Neural cell (in vitro differentiated cells): Measurements from ENCODE around the gene SMIM17. TPM values are rescaled to one million over a fixed set of nuclear protein-coding genes. Genes with fewer than 3 reads are reported as not detected.
A peak's percentile ranks its signal among the peaks of the same experiment; 100 is the strongest.

Experiments used
- H2AFZ ChIP-seq: fragments of 200-600, 300-800 bp; sonication (generic), shearing (Covaris generic); 2 replicates; pipeline ENCODE4 v1.6.0; 2014; ENCODE audit warnings: low read depth, mild to moderate bottlenecking, antibody characterized with exemption, low read length, moderate library complexity
- H3F3A ChIP-seq: fragments of 200-600 bp; shearing (Covaris generic); 2 replicates; pipeline ENCODE4 v1.6.1; 2016; ENCODE audit warnings: mild to moderate bottlenecking, moderate library complexity, mixed read lengths, antibody characterized with exemption, low read length; ENCODE audit not compliant: insufficient read depth, poor library complexity, severe bottlenecking
- H3K27ac ChIP-seq: fragments of 200-600, 300-800 bp; sonication (generic), shearing (Covaris generic); 2 replicates; pipeline ENCODE4 v1.5.1; 2014; ENCODE audit warnings: mild to moderate bottlenecking, low read length, moderate library complexity
- H3K27me3 ChIP-seq: fragments of 300-800, 200-600 bp; sonication (generic), shearing (Covaris generic); 2 replicates; pipeline ENCODE4 v1.6.0; 2014; ENCODE audit warnings: mild to moderate bottlenecking, low read depth, low read length, moderate library complexity; ENCODE audit not compliant: insufficient read depth
- H3K36me3 ChIP-seq: fragments of 300-800, 200-600 bp; sonication (generic), shearing (Covaris generic); 2 replicates; pipeline ENCODE4 v1.5.1; 2014; ENCODE audit warnings: mild to moderate bottlenecking, antibody characterized with exemption, low read length, moderate library complexity; ENCODE audit not compliant: insufficient read depth
- H3K4me2 ChIP-seq: fragments of 300-800, 200-600 bp; sonication (generic), shearing (Covaris generic); 2 replicates; pipeline ENCODE4 v1.6.0; 2014; ENCODE audit warnings: mild to moderate bottlenecking, low read length
- H3K4me3 ChIP-seq: fragments of 300-800, 200-600 bp; sonication (generic), shearing (Covaris generic); 2 replicates; pipeline ENCODE4 v1.5.1; 2014; ENCODE audit warnings: mild to moderate bottlenecking, low read length, moderate library complexity
- H3K79me2 ChIP-seq: fragments of 200-600 bp; shearing (Covaris generic); replicated peaks from 2 replicates; pipeline ENCODE4 v1.6.0; 2014; ENCODE audit warnings: mild to moderate bottlenecking, low read length, moderate library complexity; ENCODE audit not compliant: insufficient read depth
- H3K9ac ChIP-seq: fragments of 300-800, 200-600 bp; sonication (generic), shearing (Covaris generic); 2 replicates; pipeline ENCODE4 v1.6.1; 2016; ENCODE audit warnings: mild to moderate bottlenecking, low read length, mixed read lengths
- H3K9me2 ChIP-seq: fragments of 200-600 bp; shearing (Covaris generic); 2 replicates; pipeline ENCODE4 v1.6.1; 2016; ENCODE audit warnings: mild to moderate bottlenecking, low read length, mixed read lengths; ENCODE audit not compliant: insufficient read depth
- H3K9me3 ChIP-seq: fragments of 200-600, 300-800 bp; sonication (generic), shearing (Covaris generic); 2 replicates; pipeline ENCODE4 v1.6.1; 2016; ENCODE audit warnings: mild to moderate bottlenecking, mixed run types, low read length, moderate library complexity, mixed read lengths
- H4K20me1 ChIP-seq: fragments of 200-600 bp; shearing (Covaris generic); 2 replicates; pipeline ENCODE4 v1.6.1; 2016; ENCODE audit warnings: mild to moderate bottlenecking, mixed run types; ENCODE audit not compliant: insufficient read depth
- EP300 ChIP-seq: fragments of 450-650 bp; conservative IDR thresholded peaks from 2 replicates; pipeline ENCODE4 v1.6.1; 2014; ENCODE audit warnings: antibody characterized with exemption, mild to moderate bottlenecking, moderate library complexity; ENCODE audit not compliant: poor library complexity, severe bottlenecking
- EZH2 ChIP-seq: fragments of 200-600, 300-800 bp; shearing (Covaris generic), sonication (generic); IDR thresholded peaks from 2 replicates; pipeline ENCODE4 v1.6.1; 2014; ENCODE audit warnings: antibody characterized with exemption, low read length, borderline replicate concordance, mild to moderate bottlenecking; ENCODE audit not compliant: insufficient read depth, poor library complexity, severe bottlenecking
- MXI1 ChIP-seq: fragments of 450-650 bp; conservative IDR thresholded peaks from 2 replicates; pipeline ENCODE4 v1.6.1; 2014; ENCODE audit warnings: antibody characterized with exemption, mild to moderate bottlenecking; ENCODE audit not compliant: poor library complexity, severe bottlenecking
- POLR2AphosphoS5 ChIP-seq: IDR thresholded peaks from 2 replicates; pipeline ENCODE4 v1.6.1; 2012
- RAD21 ChIP-seq: fragments of 450-650 bp; conservative IDR thresholded peaks from 2 replicates; pipeline ENCODE4 v1.6.1; 2014; ENCODE audit warnings: antibody characterized with exemption, mild to moderate bottlenecking, moderate library complexity
- REST ChIP-seq: IDR thresholded peaks from 2 replicates; pipeline ENCODE4 v1.6.1; 2012; ENCODE audit warnings: borderline replicate concordance
- SMC3 ChIP-seq: fragments of 450-650 bp; conservative IDR thresholded peaks from 2 replicates; pipeline ENCODE4 v1.6.1; 2014; ENCODE audit warnings: antibody characterized with exemption, mild to moderate bottlenecking, moderate library complexity; ENCODE audit not compliant: poor library complexity
- TAF1 ChIP-seq: IDR thresholded peaks from 2 replicates; pipeline ENCODE4 v1.6.1; 2012; ENCODE audit warnings: low read depth
- polyA plus RNA-seq: library from polyadenylated mRNA; depleted of rRNA; stranded (reverse); fragments of >200 nt; gene quantifications from 2 replicates; pipeline ENCODE4 v1.2.3, GENCODE V29; 2014
- TF ChIP-seq, protein P1 (sequence below): fragments of 450-650 bp; IDR thresholded peaks from 2 replicates; pipeline ENCODE4 v1.5.1; 2014; ENCODE audit warnings: antibody characterized with exemption, mild to moderate bottlenecking, moderate library complexity; ENCODE audit not compliant: poor library complexity, severe bottlenecking

SMIM17 gene
- polyA plus RNA-seq, 1 donor from 2014 or later = 14.2 TPM

- Histone ChIP-seq H3K4me2 (no peak overlapping the region), H3K27me3 (no peaks in the 10 kb centered on the region), H3K79me2 (peaks cover 62% of the 10 kb centered on the region), H3K9me2 (no peaks in the 10 kb centered on the region), H3K4me3 (peak overlapping the region; percentile 29), H4K20me1 (no peaks in the 10 kb centered on the region), H3K36me3 (peaks cover 25% of the 10 kb centered on the region), H3K9me3 (peaks cover 21% of the 10 kb centered on the region), H3K27ac (no peak overlapping the region), H2AFZ (no peak overlapping the region), H3F3A (no peaks in the 10 kb centered on the region), H3K9ac (no peak overlapping the region)
- no peak for TF ChIP-seq REST
- TF ChIP-seq EP300 = no peak
- no peak for TF ChIP-seq TAF1
- TF ChIP-seq SMC3 = no peak
- TF ChIP-seq POLR2AphosphoS5 = no peak
- no peak for TF ChIP-seq EZH2
- no peak for TF ChIP-seq RAD21
- TF ChIP-seq, protein P1, sequence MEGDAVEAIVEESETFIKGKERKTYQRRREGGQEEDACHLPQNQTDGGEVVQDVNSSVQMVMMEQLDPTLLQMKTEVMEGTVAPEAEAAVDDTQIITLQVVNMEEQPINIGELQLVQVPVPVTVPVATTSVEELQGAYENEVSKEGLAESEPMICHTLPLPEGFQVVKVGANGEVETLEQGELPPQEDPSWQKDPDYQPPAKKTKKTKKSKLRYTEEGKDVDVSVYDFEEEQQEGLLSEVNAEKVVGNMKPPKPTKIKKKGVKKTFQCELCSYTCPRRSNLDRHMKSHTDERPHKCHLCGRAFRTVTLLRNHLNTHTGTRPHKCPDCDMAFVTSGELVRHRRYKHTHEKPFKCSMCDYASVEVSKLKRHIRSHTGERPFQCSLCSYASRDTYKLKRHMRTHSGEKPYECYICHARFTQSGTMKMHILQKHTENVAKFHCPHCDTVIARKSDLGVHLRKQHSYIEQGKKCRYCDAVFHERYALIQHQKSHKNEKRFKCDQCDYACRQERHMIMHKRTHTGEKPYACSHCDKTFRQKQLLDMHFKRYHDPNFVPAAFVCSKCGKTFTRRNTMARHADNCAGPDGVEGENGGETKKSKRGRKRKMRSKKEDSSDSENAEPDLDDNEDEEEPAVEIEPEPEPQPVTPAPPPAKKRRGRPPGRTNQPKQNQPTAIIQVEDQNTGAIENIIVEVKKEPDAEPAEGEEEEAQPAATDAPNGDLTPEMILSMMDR = no peak
- no peak for TF ChIP-seq MXI1
These were observed 45.3 kb upstream of the SMIM17 start for GRCh38 chr19:56597696-56598095.

GRCh38 chr19:56601375-56601774 lies 41.6 kb upstream of the SMIM17 start:
- H3K27ac ChIP-seq = no peak overlapping the region
- H3K9me3 ChIP-seq = peaks cover 31% of the 10 kb centered on the region
- H3K4me3 ChIP-seq = no peak overlapping the region
- H3K4me2 ChIP-seq = no peak overlapping the region
- H3K79me2 ChIP-seq = peaks cover 81% of the 10 kb centered on the region
- H3K36me3 ChIP-seq = peaks cover 29% of the 10 kb centered on the region
- no peaks in the 10 kb centered on the region for H4K20me1 ChIP-seq
- no peaks in the 10 kb centered on the region for H3F3A ChIP-seq
- no peak overlapping the region for H2AFZ ChIP-seq
- no peaks in the 10 kb centered on the region for H3K27me3 ChIP-seq
- TF ChIP-seq TAF1 (no peak), RAD21 (no peak), REST (no peak)
- TF ChIP-seq, protein P1 = no peak
- H3K9me2 ChIP-seq = no peaks in the 10 kb centered on the region
- no peak overlapping the region for H3K9ac ChIP-seq
